ENCODE results near the gene CUX1. TPM values are rescaled to one million over a fixed set of nuclear protein-coding genes. Genes with fewer than 3 reads are reported as not detected.

Gene CUX1
- total RNA-seq, 1 donor from 2014 or later = 89.1 TPM

- no peak overlapping the region for H3K4me3 Mint-ChIP-seq (ENCODE audit: unreplicated experiment)
- DNase-seq (ENCODE audit: extremely low spot score, unreplicated experiment) = no peak
- H3K9me3 Mint-ChIP-seq (ENCODE audit: unreplicated experiment) = no peaks in the 10 kb centered on the region
- no peaks in the 10 kb centered on the region for H3K27me3 Mint-ChIP-seq (ENCODE audit: unreplicated experiment)
- no peak for TF ChIP-seq CTCF (IDR thresholded peaks at IDR 0.05)
- no peaks in the 10 kb centered on the region for H3K4me1 Mint-ChIP-seq (ENCODE audit: unreplicated experiment)
- no peak overlapping the region for H3K27ac Mint-ChIP-seq (ENCODE audit: unreplicated experiment)
- H3K36me3 Mint-ChIP-seq (ENCODE audit: unreplicated experiment) = peaks cover 18% of the 10 kb centered on the region
These were observed 366.9 kb downstream of the CUX1 start for GRCh38 chr7:102184303-102184702.

- Mint-ChIP-seq H3K4me1 (ENCODE audit: unreplicated experiment) (no peaks in the 10 kb centered on the region), H3K9me3 (ENCODE audit: unreplicated experiment) (no peaks in the 10 kb centered on the region), H3K4me3 (ENCODE audit: unreplicated experiment) (no peak overlapping the region), H3K27me3 (ENCODE audit: unreplicated experiment) (no peaks in the 10 kb centered on the region), H3K27ac (ENCODE audit: unreplicated experiment) (no peak overlapping the region), H3K36me3 (ENCODE audit: unreplicated experiment) (peaks cover 17% of the 10 kb centered on the region)
- no peak for TF ChIP-seq CTCF (IDR thresholded peaks at IDR 0.05)
- no peak for DNase-seq (ENCODE audit: extremely low spot score, unreplicated experiment)
These were observed 368.4 kb downstream of the CUX1 start for GRCh38 chr7:102185796-102186195.

GRCh38 chr7:102186306-102186705 is 368.9 kb downstream of the CUX1 start:
- no peaks in the 10 kb centered on the region for H3K4me1 Mint-ChIP-seq (ENCODE audit: unreplicated experiment)
- no peak for DNase-seq (ENCODE audit: extremely low spot score, unreplicated experiment)
- no peaks in the 10 kb centered on the region for H3K9me3 Mint-ChIP-seq (ENCODE audit: unreplicated experiment)
- no peaks in the 10 kb centered on the region for H3K27me3 Mint-ChIP-seq (ENCODE audit: unreplicated experiment)
- no peak overlapping the region for H3K4me3 Mint-ChIP-seq (ENCODE audit: unreplicated experiment)
- no peak overlapping the region for H3K27ac Mint-ChIP-seq (ENCODE audit: unreplicated experiment)
- TF ChIP-seq CTCF (IDR thresholded peaks at IDR 0.05) = no peak
- H3K36me3 Mint-ChIP-seq (ENCODE audit: unreplicated experiment) = peaks cover 16% of the 10 kb centered on the region

GRCh38 chr7:102188746-102189145 is 371.3 kb downstream of the CUX1 start:
- TF ChIP-seq CTCF (IDR thresholded peaks at IDR 0.05) = no peak
- Mint-ChIP-seq H3K4me3 (ENCODE audit: unreplicated experiment) (no peak overlapping the region), H3K4me1 (ENCODE audit: unreplicated experiment) (no peaks in the 10 kb centered on the region), H3K27ac (ENCODE audit: unreplicated experiment) (no peak overlapping the region), H3K36me3 (ENCODE audit: unreplicated experiment) (peaks cover 24% of the 10 kb centered on the region), H3K27me3 (ENCODE audit: unreplicated experiment) (no peaks in the 10 kb centered on the region), H3K9me3 (ENCODE audit: unreplicated experiment) (no peaks in the 10 kb centered on the region)
- no peak for DNase-seq (ENCODE audit: extremely low spot score, unreplicated experiment)

GRCh38 chr7:102189756-102190155 is 372.3 kb downstream of the CUX1 start:
- H3K36me3 Mint-ChIP-seq (ENCODE audit: unreplicated experiment) = peaks cover 28% of the 10 kb centered on the region
- no peak for DNase-seq (ENCODE audit: extremely low spot score, unreplicated experiment)
- no peak for TF ChIP-seq CTCF (IDR thresholded peaks at IDR 0.05)
- no peaks in the 10 kb centered on the region for H3K9me3 Mint-ChIP-seq (ENCODE audit: unreplicated experiment)
- no peak overlapping the region for H3K4me3 Mint-ChIP-seq (ENCODE audit: unreplicated experiment)
- no peaks in the 10 kb centered on the region for H3K4me1 Mint-ChIP-seq (ENCODE audit: unreplicated experiment)
- H3K27ac Mint-ChIP-seq (ENCODE audit: unreplicated experiment) = no peak overlapping the region
- H3K27me3 Mint-ChIP-seq (ENCODE audit: unreplicated experiment) = no peaks in the 10 kb centered on the region
